Heart right ventricle (tissue), 16 donors: ENCODE data around the gene GZMM. TPM values are rescaled to one million over a fixed set of nuclear protein-coding genes. Genes with fewer than 3 reads are reported as not detected.
A peak's percentile ranks its signal among the peaks of the same experiment; 100 is the strongest.

Experiments
- ATAC-seq, 8 donors: fragments of 200-7000 bp; cut with Tn5 transposase; one replicate each; pipeline ENCODE4 v1.9.1; 2020; ENCODE audit warnings: mild to moderate bottlenecking in 8 of 8, moderate library complexity in 8 of 8, moderate number of reproducible peaks in 1 of 8
- DNase-seq, 2 donors: peaks; one replicate each; pipeline ENCODE4 v3.0.0-alpha.2; 2020
- H3K27ac ChIP-seq, 10 donors: fragments of 200-600 bp; sonication (generic) in 2 of 10; one replicate each; pipeline versions ENCODE4 v1.5.0 to v1.8.0; 2020 to 2022; ENCODE audit warnings: mild to moderate bottlenecking in 3 of 10
- H3K27me3 ChIP-seq, 7 donors: fragments of 200-600 bp; one replicate each; pipeline ENCODE4 v1.8.0; 2021 to 2022; ENCODE audit warnings: mild to moderate bottlenecking in 2 of 7
- H3K36me3 ChIP-seq, 9 donors: fragments of 200-600 bp; sonication (generic) in 1 of 9; one replicate each; pipeline versions ENCODE4 v1.5.0 to v1.8.0; 2020 to 2022; ENCODE audit warnings: mild to moderate bottlenecking in 2 of 9
- H3K4me1 ChIP-seq, 9 donors: fragments of 200-600 bp; sonication (generic) in 1 of 9; one replicate each; pipeline versions ENCODE4 v1.5.0 to v1.8.0; 2020 to 2022; ENCODE audit warnings: mild to moderate bottlenecking in 4 of 9
- H3K4me3 ChIP-seq, 10 donors: fragments of 200-600 bp; sonication (generic) in 2 of 10; one replicate each; pipeline versions ENCODE4 v1.5.0 to v1.8.0; 2020 to 2022; ENCODE audit warnings: mild to moderate bottlenecking in 7 of 10, moderate library complexity in 2 of 10
- H3K9me3 ChIP-seq, 11 donors: fragments of 200-600 bp in 10 of 11; sonication (generic) in 2 of 11; one replicate each; pipeline versions ENCODE4 v1.5.0 to v1.8.0; 2013 to 2022; ENCODE audit warnings: mild to moderate bottlenecking in 2 of 11, control low read depth in 1 of 11, moderate library complexity in 1 of 11
- WGBS, 2 donors: extraction: QIAGEN DNeasy Blood & Tissue Kit; methylation state at CpG; one replicate each; pipeline ENCODE4 v1.1.7; 2013; ENCODE audit warnings: inconsistent platforms in 1 of 2; 5-methylcytosine and 5-hydroxymethylcytosine counted together
- intact Hi-C, 10 donors: fragments of 100-400 bp; cut with DNase I; formaldehyde crosslinking; loops; one replicate each; pipeline versions ENCODE4 v1.11.1 to v1.14.2; 2022
- polyA plus RNA-seq, 2 donors: library from polyadenylated mRNA; stranded (reverse); fragments of 200-250 nt; gene quantifications; one replicate each; pipeline ENCODE4 v1.2.3, GENCODE V29; 2013
- total RNA-seq, 10 donors: library from RNA; stranded (reverse); fragmentation: NEBNext Ultra II Directional in 3 of 10; extraction: Animal tissue kit (Norgen Biotek cat#: 25700) in 3 of 10; gene quantifications; one replicate each; pipeline versions ENCODE4 v1.2.1 to v1.2.4, GENCODE V29; 2021 to 2023
- TF ChIP-seq, protein P1 (sequence below), 9 donors: fragments of 200-600 bp; sonication (generic) in 2 of 9; IDR thresholded peaks; one replicate each; pipeline versions ENCODE4 v1.5.0 to v1.8.0; 2021 to 2022; ENCODE audit warnings: antibody characterized with exemption in 9 of 9, mild to moderate bottlenecking in 5 of 9, moderate library complexity in 1 of 9
- donor health status: Arrhythmogenic right ventricular cardiomyopathy.
- donor health status: ischemic (EF 13 %, LVEDD 7.1; RV severe dilation, severe dysfunction).
- donor health status: healthy with polysubstance abuse.
- donor health status: DM: no; HTN: yes; CAD: no.
- donor health status: DM: no; HTN: no; CAD: no.
- donor health status: ischemic (EF 25% LVEDD 6.9; RV normal size, moderate dysfunction).
- donor health status: ischemic (EF 25% LVEDD 5.7; RV mildly dilated, moderate dysfunction).
- donor health status: healthy.
- donor health status: DM: yes; HTN: yes; CAD: no.
- donor health status: Ischemic cardiomyopathy.
- donor health status: ischemic (EF 35%, LVEDD 5.7; RV mildly dilated, moderate dysfunction).
- donor health status: nonischemic (EF 11% LVEDD 7.7; RV severe dilation, severe dysfunction).
- donor health status: DM: yes; HTN: yes; CAD: no.
- donor health status: PGD.
- donor health status: ischemic (EF 29% LVEDD 5.4; RV normal size, mild dysfunction).
- donor health status: nonischemic (EF 23%, LVEDD 6.1; RV moderate dilation, normal function).

The GZMM gene
- total and polyA plus RNA-seq, 12 donors: 0.25 to 2.7 (median 0.44) TPM; not detected in 7

DNA sequence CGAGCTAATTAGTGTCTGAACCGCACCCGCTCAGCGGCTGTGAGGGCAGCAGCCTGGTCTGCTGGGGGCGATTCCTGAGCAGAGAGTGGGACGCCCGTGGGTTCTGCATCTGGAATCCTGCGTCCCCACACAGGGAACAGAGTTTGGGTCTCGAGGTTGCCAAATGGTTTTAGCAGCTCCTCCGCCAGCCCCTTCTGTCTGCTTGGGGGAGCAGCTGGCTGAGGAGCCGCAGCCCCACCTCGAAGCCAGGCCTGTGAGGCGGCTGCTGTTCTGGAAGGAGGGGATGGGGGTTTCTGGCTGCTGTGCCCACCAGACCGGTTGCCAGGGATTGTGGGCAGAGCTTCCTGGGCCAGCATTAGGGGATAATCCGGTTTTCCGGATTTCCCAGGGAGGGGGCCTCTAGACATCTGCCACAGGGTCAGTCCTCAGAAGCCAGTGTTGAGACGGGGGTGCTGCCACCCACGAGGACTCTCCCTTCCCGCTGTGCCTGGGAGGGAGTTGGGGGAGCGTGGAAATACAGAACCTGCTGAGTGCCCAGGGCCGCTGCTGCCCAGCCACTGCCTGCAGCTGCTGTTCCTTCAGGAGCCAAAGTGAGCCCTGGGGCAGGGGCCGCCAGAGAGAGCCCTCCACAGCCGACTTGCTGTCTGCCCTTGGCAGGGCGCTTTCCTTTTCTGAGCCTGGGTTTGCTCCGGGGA, 10.3 kb upstream of the GZMM start:
- no peak for ATAC-seq
- intact Hi-C loops: loop anchor here in 4 of 10 donors (2.0 to 10.0 kb wide), 4 partner anchors 39 to 101 kb away; partner anchors contain the start of genes BSG (in 3 of the 4), POLRMT (in 2 of the 4) and FGF22 (in 1 of the 4)

DNA sequence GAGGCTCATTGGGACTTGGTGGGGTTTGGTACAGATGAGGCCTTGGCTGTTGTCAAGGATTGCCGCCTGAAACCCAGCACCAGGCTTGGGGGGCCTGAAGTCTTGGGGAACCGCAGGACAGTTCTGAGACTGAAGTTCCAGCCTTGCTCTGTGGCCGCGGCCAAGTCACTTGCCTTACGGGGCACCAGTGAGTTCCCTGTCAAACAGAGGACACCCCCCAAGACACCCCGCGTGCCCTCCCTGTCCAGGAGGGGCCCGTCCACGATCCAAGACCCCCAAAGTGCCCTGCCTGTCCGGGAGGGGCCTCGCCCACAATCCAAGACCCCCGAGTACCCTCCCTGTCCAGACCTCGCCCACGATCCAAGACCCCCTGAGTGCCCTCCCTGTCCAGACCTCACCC, 9.8 kb upstream of the GZMM start:
- DNase-seq: no peak
- TF ChIP-seq, protein P1, sequence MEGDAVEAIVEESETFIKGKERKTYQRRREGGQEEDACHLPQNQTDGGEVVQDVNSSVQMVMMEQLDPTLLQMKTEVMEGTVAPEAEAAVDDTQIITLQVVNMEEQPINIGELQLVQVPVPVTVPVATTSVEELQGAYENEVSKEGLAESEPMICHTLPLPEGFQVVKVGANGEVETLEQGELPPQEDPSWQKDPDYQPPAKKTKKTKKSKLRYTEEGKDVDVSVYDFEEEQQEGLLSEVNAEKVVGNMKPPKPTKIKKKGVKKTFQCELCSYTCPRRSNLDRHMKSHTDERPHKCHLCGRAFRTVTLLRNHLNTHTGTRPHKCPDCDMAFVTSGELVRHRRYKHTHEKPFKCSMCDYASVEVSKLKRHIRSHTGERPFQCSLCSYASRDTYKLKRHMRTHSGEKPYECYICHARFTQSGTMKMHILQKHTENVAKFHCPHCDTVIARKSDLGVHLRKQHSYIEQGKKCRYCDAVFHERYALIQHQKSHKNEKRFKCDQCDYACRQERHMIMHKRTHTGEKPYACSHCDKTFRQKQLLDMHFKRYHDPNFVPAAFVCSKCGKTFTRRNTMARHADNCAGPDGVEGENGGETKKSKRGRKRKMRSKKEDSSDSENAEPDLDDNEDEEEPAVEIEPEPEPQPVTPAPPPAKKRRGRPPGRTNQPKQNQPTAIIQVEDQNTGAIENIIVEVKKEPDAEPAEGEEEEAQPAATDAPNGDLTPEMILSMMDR (IDR thresholded peaks at IDR 0.05): no peak
- ATAC-seq: no peak
- intact Hi-C loops: loop anchor here in 3 of 10 donors (5.0 to 10.0 kb wide), 3 partner anchors 38 to 101 kb away; partner anchors contain the start of genes POLRMT (in 2 of the 3), BSG (in 1 of the 3) and FGF22 (in 1 of the 3)
- 79 to 81% methylated on average over 14 of the region's 14 CpGs for WGBS, 2 donors
- peak overlapping the region in 9 of 10 donors; percentile 94 to 100 (median 98) for H3K27ac ChIP-seq
- H3K36me3 ChIP-seq: peaks cover 0 to 41% (median 34%) of the 10 kb centered on the region in 9 donors
- no peaks in the 10 kb centered on the region for H3K9me3 ChIP-seq
- no peaks in the 10 kb centered on the region for H3K27me3 ChIP-seq
- peaks cover 16 to 54% (median 39%) of the 10 kb centered on the region in 9 donors for H3K4me1 ChIP-seq
- H3K4me3 ChIP-seq: peak overlapping the region in 9 of 10 donors; percentile 83 to 100 (median 99)

More for the DNA sequence above, 10.3 kb upstream of the GZMM start:
- Histone ChIP-seq H3K9me3 (no peaks in the 10 kb centered on the region), H3K27ac (peak overlapping the region; percentile 94 to 100 (median 98)), H3K36me3 (peaks cover 0 to 35% (median 29%) of the 10 kb centered on the region in 9 donors), H3K4me1 (peaks cover 16 to 48% (median 38%) of the 10 kb centered on the region in 9 donors), H3K27me3 (no peaks in the 10 kb centered on the region), H3K4me3 (peak overlapping the region; percentile 83 to 100 (median 98))
- TF ChIP-seq, protein P1 (IDR thresholded peaks at IDR 0.05): no peak
- DNase-seq: no peak
- WGBS, 2 donors: 26 to 31% methylated on average over 25 of the region's 25 CpGs

DNA sequence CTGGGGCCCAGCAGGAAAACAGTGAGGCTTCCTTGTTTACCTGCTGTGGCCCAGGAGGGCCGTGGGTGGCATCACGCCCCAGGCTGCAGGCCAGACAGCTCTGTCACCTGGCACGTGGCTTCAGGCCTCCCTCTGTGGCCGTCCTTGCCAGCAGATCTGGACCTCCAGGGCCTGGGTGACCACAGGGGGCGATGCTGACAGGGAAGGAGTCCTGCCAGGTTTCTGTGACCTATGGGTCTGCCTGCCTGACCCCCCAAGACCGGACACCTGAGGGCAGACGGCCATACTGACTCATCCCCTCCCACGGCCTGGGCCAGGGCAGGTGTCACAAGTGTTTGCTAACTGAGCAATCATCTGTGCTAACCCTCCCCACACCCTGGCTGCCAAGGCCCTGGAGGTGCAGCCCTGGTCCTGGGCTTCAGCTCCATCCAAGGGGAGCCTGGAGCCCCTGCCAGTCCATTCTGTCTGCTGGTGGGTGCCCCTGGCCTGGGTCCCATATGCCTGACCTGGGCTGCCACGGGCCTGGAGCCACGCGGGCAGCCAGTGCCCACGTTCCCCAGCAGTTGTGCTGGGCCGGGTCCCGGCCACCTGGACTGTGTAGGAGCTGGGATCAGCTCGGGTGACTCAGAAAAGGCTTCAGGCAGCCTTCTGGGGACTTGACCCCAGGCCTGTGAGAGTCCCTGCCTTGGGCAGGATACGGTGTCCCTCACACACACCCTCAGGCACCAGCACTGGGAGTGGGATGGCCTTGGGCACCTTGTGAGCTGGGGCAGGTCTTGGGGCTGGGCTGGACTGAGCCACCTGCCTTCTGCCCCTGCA, 8.6 kb upstream of the GZMM start:
- Histone ChIP-seq H3K4me3 (no peak overlapping the region), H3K4me1 (peaks cover 16 to 56% (median 39%) of the 10 kb centered on the region in 9 donors), H3K27me3 (no peaks in the 10 kb centered on the region), H3K27ac (peak overlapping the region in 5 of 10 donors; percentile 15 to 40 (median 34)), H3K36me3 (peaks cover 0 to 48% (median 41%) of the 10 kb centered on the region in 9 donors), H3K9me3 (no peaks in the 10 kb centered on the region)
- ATAC-seq: no peak
- intact Hi-C loops: loop anchor here in 1 of 10 donors (10.0 kb wide), 1 partner anchor 100 kb away; the partner anchor contains the start of genes FGF22 and POLRMT
- WGBS, 2 donors: 66 to 71% methylated on average over 16 of the region's 16 CpGs
- TF ChIP-seq, protein P1 (IDR thresholded peaks at IDR 0.05): peak in 2 of 9 donors; percentile 22 to 31
- no peak for DNase-seq
